PFSK-1 (cell line): Measurements from ENCODE around the gene CMTM6.

Source experiments
- FOXP2 ChIP-seq: optimal IDR thresholded peaks from 2 replicates; pipeline ENCODE3; 2011; ENCODE audit warnings: borderline replicate concordance, control low read depth, inconsistent platforms; ENCODE audit not compliant: insufficient read depth; ENCODE audit errors: extremely low read length, extremely low read depth
- POLR2AphosphoS5 ChIP-seq: IDR thresholded peaks from 2 replicates; pipeline ENCODE4 v1.6.1; 2012; ENCODE audit warnings: low read depth, mild to moderate bottlenecking, control low read depth, low read length, moderate library complexity
- SIN3A ChIP-seq: IDR thresholded peaks from 2 replicates; pipeline ENCODE4 v1.6.1; 2012; ENCODE audit warnings: mild to moderate bottlenecking, low read length, moderate library complexity, borderline replicate concordance; ENCODE audit not compliant: insufficient read depth
- TAF1 ChIP-seq: IDR thresholded peaks from 2 replicates; pipeline ENCODE4 v1.6.1; 2012; ENCODE audit warnings: low read length, control low read depth, borderline replicate concordance; ENCODE audit not compliant: insufficient read depth
- TF ChIP-seq, protein P1 (sequence below), 2 experiments: IDR thresholded peaks; 2 replicates each; pipeline versions ENCODE4 v1.6.1 to v1.8.0; 2011 to 2012; ENCODE audit warnings: low read depth in 2 of 2, low read length in 2 of 2, control low read depth in 1 of 2, inconsistent platforms in 1 of 2, mild to moderate bottlenecking in 1 of 2, moderate library complexity in 1 of 2; ENCODE audit not compliant: insufficient read depth in 1 of 2

CMTM6 gene

DNA sequence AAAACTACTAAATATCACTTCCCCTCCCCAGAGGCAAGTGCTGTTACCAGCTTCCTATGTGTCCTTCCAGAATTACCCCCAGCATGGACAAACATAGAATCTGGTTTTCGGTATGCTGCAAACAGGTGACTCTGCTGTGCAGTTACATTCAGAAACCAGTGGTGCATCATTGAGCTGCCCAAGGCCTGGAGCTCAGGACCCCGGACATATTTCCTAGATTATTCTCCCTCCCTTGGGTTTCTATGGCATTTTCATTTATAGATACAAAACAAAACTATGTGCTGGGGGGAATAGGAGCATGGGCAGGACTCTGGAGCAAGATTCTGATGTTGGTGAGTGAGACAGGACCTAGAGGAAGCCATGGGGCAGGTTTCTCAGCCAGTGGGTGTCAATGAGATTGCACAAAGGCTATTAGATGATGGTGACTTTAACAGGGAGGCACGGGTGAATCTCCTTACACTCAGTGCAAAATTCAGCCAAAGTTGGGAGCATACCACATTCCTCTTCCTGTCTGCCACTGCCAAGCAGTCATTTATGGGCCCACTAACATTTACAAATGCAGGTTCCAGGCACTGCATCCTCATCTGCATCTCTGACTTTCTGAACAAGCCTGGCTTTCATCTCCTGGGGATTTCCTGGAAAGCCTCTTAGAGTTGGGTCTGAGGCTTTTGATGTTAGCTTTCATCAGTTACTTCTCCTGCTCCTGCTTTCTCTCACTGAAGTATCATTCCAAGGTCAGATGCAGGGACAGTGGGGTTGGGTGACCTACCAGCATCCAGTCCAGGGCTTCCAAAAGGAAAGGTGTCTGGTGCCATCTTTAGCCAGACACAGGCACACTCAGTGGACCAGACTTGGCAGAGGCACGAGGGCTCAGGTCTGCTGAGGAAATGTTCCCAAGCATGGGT, 66.5 kb downstream of the CMTM6 start:
- TF ChIP-seq SIN3A (no peak), POLR2AphosphoS5 (no peak), FOXP2 (no peak), TAF1 (no peak)
- TF ChIP-seq, protein P1, sequence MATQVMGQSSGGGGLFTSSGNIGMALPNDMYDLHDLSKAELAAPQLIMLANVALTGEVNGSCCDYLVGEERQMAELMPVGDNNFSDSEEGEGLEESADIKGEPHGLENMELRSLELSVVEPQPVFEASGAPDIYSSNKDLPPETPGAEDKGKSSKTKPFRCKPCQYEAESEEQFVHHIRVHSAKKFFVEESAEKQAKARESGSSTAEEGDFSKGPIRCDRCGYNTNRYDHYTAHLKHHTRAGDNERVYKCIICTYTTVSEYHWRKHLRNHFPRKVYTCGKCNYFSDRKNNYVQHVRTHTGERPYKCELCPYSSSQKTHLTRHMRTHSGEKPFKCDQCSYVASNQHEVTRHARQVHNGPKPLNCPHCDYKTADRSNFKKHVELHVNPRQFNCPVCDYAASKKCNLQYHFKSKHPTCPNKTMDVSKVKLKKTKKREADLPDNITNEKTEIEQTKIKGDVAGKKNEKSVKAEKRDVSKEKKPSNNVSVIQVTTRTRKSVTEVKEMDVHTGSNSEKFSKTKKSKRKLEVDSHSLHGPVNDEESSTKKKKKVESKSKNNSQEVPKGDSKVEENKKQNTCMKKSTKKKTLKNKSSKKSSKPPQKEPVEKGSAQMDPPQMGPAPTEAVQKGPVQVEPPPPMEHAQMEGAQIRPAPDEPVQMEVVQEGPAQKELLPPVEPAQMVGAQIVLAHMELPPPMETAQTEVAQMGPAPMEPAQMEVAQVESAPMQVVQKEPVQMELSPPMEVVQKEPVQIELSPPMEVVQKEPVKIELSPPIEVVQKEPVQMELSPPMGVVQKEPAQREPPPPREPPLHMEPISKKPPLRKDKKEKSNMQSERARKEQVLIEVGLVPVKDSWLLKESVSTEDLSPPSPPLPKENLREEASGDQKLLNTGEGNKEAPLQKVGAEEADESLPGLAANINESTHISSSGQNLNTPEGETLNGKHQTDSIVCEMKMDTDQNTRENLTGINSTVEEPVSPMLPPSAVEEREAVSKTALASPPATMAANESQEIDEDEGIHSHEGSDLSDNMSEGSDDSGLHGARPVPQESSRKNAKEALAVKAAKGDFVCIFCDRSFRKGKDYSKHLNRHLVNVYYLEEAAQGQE (IDR thresholded peaks at IDR 0.05; ENCODE audit: insufficient read depth in 1 of 2, low read depth in 2 of 2, low read length in 2 of 2), result no peak

DNA sequence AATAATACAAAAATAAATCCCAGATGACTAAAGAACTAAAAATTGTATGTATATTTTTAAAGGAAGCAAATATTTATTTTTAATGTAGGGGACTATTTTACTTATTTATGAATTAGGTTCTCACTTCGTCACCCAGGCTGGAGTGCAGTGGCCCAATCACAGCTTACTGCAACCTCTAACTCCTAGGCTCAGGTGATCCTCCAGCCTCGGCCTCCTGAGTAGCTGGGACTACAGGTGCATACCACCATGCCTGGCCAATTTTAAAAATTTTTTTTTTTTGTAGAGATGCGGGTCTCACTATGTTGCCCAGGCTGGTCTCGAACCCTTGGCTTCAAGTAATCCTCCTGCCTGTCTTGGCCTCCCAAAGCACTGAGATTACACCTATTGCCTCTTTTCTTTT, 68.4 kb downstream of the CMTM6 start:
- no peak for TF ChIP-seq POLR2AphosphoS5
- TF ChIP-seq SIN3A, result no peak
- TF ChIP-seq FOXP2, result no peak
- TF ChIP-seq, protein P1 (IDR thresholded peaks at IDR 0.05; ENCODE audit: insufficient read depth in 1 of 2, low read depth in 2 of 2, low read length in 2 of 2), result no peak
- no peak for TF ChIP-seq TAF1

DNA sequence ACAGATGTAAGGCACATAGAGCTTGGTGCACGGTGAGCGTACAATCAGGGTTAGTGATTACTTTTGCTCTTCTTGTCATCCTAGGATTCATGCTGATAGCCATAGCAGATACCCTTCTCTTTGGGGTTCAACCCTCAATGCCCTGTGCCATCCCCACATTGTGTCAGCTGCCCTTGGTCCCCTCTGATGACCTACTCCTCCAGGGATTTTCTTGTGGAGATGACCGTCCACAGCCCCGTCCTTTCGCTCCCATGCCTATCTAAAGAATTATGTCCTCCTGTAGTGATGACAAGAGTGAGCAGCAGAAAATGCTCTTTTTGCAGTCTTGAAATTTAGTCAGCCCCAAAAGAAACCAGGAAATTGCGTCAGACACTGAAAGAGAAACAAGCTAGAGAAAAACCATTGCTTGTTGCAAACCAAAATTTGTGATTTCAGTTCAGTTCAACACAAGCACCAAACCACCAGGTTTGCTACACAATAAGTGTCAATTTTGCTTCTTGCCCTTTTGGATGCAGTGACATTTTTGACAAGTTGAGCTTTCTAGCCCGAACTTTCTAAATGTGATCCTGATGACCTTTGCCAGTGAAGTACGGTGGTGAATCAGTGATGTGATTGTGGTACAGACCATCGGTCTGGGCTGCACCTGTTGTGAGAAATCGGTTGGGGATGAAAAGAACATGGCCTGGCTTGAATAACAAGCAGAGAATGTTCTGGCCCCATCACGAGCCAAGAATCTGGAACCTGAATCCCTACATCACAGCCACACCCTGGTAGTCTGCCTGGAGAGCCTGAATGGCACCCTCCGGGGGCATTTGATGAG, 69.7 kb downstream of the CMTM6 start:
- no peak for TF ChIP-seq POLR2AphosphoS5
- TF ChIP-seq, protein P1 (IDR thresholded peaks at IDR 0.05; ENCODE audit: insufficient read depth in 1 of 2, low read depth in 2 of 2, low read length in 2 of 2), result no peak
- TF ChIP-seq SIN3A, result no peak
- TF ChIP-seq FOXP2, result no peak
- no peak for TF ChIP-seq TAF1

DNA sequence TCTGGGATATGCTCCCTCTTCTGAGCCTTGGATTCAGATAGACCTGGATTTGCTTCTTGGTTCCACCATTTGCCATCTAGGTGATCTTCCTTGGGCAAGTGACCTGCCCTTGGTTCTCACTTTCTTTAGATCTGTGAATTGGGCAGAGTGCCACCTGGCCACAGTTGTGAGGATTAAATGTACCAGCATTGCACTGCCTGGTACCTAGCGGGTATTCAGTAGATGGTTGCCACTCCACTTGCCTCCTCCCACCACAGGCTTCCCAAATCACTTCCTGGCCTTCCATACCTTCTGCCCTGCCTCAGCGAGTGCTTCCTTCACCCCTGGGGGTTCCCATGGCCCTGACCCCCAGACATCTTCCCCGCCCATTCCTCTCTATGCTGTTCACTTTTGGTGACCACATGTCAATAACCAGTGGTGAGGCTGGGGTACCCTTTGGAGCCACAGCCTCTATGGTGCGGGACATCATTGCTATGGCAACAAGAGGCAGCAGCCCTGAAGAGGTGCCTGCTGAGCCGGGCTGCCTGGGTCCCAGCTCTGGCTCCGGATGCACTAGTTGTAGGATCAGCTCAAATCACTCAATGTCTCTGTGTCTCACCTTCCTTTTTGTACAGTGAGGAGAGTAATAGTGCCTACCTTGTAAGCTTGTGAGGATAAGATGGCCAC, 70.5 kb downstream of the CMTM6 start:
- TF ChIP-seq FOXP2, result no peak
- TF ChIP-seq POLR2AphosphoS5, result no peak
- TF ChIP-seq SIN3A, result no peak
- TF ChIP-seq, protein P1 (IDR thresholded peaks at IDR 0.05; ENCODE audit: insufficient read depth in 1 of 2, low read depth in 2 of 2, low read length in 2 of 2), result no peak
- no peak for TF ChIP-seq TAF1
